HUES6 (cell line): Measurements from ENCODE around the gene STX2.
"Not testable (repeated sequence)": the region's sequence is repeated elsewhere in the genome, so short reads cannot be mapped to it uniquely, and the experiment has no call there.

ENCODE experiments used
- H3K27ac ChIP-seq: 2 replicates; pipeline ENCODE4 v1.7.0; 2013; ENCODE audit warnings: low read depth, mild to moderate bottlenecking, low read length, inconsistent platforms
- H3K27me3 ChIP-seq: 2 replicates; pipeline ENCODE4 v1.6.1; 2013; ENCODE audit warnings: low read length; ENCODE audit not compliant: control insufficient read depth, insufficient read depth
- H3K36me3 ChIP-seq: 2 replicates; pipeline ENCODE4 v1.6.1; 2013; ENCODE audit warnings: low read length; ENCODE audit not compliant: control insufficient read depth, insufficient read depth
- H3K4me1 ChIP-seq: 2 replicates; pipeline ENCODE4 v1.6.1; 2013; ENCODE audit warnings: low read length; ENCODE audit not compliant: control insufficient read depth, insufficient read depth
- H3K4me3 ChIP-seq: 2 replicates; pipeline ENCODE4 v1.5.1; 2013; ENCODE audit warnings: low read depth, low read length
- H3K9ac ChIP-seq: one replicate; pipeline ENCODE4 v1.6.1; 2013; ENCODE audit warnings: mild to moderate bottlenecking, low read length
- H3K9me3 ChIP-seq: 2 replicates; pipeline ENCODE4 v1.6.1; 2013; ENCODE audit warnings: low read depth, low read length; ENCODE audit not compliant: control insufficient read depth, insufficient read depth

The STX2 gene

GRCh38 chr12:130764073-130764472, 75.0 kb downstream of the STX2 start:
- Histone ChIP-seq H3K9ac (no peak overlapping the region), H3K36me3 (peaks cover 7% of the 10 kb centered on the region; the same call in 1 of the 2 replicates), H3K27ac (no peak overlapping the region)

GRCh38 chr12:130762319-130762675, 76.8 kb downstream of the STX2 start:
- Histone ChIP-seq H3K9me3 (peaks cover 18% of the 10 kb centered on the region), H3K9ac (no peak overlapping the region), H3K4me1 (no peaks in the 10 kb centered on the region), H3K36me3 (peaks cover 7% of the 10 kb centered on the region; the same call in 1 of the 2 replicates), H3K27me3 (0 out of 2 replicates have a peak, but pooled peaks cover 4% of the 10 kb centered on the region), H3K27ac (no peak overlapping the region), H3K4me3 (no peak overlapping the region)

More at GRCh38 chr12:130764073-130764472, 75.0 kb downstream of the STX2 start:
- H3K9me3 ChIP-seq: peaks cover 18% of the 10 kb centered on the region
- no peaks in the 10 kb centered on the region for H3K4me1 ChIP-seq
- no peak overlapping the region for H3K4me3 ChIP-seq
- H3K27me3 ChIP-seq: 0 out of 2 replicates have a peak, but pooled peaks cover 4% of the 10 kb centered on the region

GRCh38 chr12:130761537-130762318, 77.3 kb downstream of the STX2 start:
- no peaks in the 10 kb centered on the region for H3K4me1 ChIP-seq
- no peak overlapping the region for H3K9ac ChIP-seq
- H3K4me3 ChIP-seq: no peak overlapping the region
- 0 out of 2 replicates have a peak, but pooled peaks cover 4% of the 10 kb centered on the region for H3K27me3 ChIP-seq
- no peak overlapping the region for H3K27ac ChIP-seq
- peaks cover 7% of the 10 kb centered on the region; the same call in 1 of the 2 replicates for H3K36me3 ChIP-seq
- peaks cover 18% of the 10 kb centered on the region for H3K9me3 ChIP-seq

- Histone ChIP-seq H3K9ac (no peak overlapping the region), H3K4me1 (no peaks in the 10 kb centered on the region), H3K27me3 (no peaks in the 10 kb centered on the region), H3K36me3 (no peaks in the 10 kb centered on the region), H3K27ac (no peak overlapping the region), H3K9me3 (no peaks in the 10 kb centered on the region), H3K4me3 (no peak overlapping the region)
Observed at GRCh38 chr12:130754234-130754901, 84.7 kb downstream of the STX2 start.

GRCh38 chr12:130752692-130753230, 86.3 kb downstream of the STX2 start:
- peaks cover 3% of the 10 kb centered on the region; the same call in 1 of the 2 replicates for H3K4me1 ChIP-seq
- H3K9me3 ChIP-seq: no peaks in the 10 kb centered on the region
- no peak overlapping the region for H3K9ac ChIP-seq
- H3K4me3 ChIP-seq: no peak overlapping the region
- no peaks in the 10 kb centered on the region for H3K27me3 ChIP-seq
- H3K27ac ChIP-seq: no peak overlapping the region
- no peaks in the 10 kb centered on the region for H3K36me3 ChIP-seq

GRCh38 chr12:130752037-130752436, 87.0 kb downstream of the STX2 start:
- not testable (repeated sequence) for H3K4me1 ChIP-seq, H3K27ac ChIP-seq, H3K36me3 ChIP-seq, H3K9ac ChIP-seq, H3K4me3 ChIP-seq, H3K9me3 ChIP-seq, H3K27me3 ChIP-seq

GRCh38 chr12:130748786-130749185, 90.3 kb downstream of the STX2 start:
- H3K27ac ChIP-seq: no peak overlapping the region
- H3K9me3 ChIP-seq: no peaks in the 10 kb centered on the region
- H3K4me3 ChIP-seq: no peak overlapping the region
- no peaks in the 10 kb centered on the region for H3K36me3 ChIP-seq
- H3K4me1 ChIP-seq: peaks cover 4% of the 10 kb centered on the region; the same call in 1 of the 2 replicates
- H3K9ac ChIP-seq: no peak overlapping the region
- no peaks in the 10 kb centered on the region; the same call in 1 of the 2 replicates for H3K27me3 ChIP-seq

- H3K27ac ChIP-seq: no peak overlapping the region
- no peak overlapping the region for H3K9ac ChIP-seq
- H3K27me3 ChIP-seq: no peaks in the 10 kb centered on the region; the same call in 1 of the 2 replicates
- H3K9me3 ChIP-seq: no peaks in the 10 kb centered on the region
- peaks cover 4% of the 10 kb centered on the region; the same call in 1 of the 2 replicates for H3K4me1 ChIP-seq
- H3K4me3 ChIP-seq: no peak overlapping the region
- no peaks in the 10 kb centered on the region for H3K36me3 ChIP-seq
Observed at GRCh38 chr12:130747867-130748740, 90.9 kb downstream of the STX2 start.

DNA sequence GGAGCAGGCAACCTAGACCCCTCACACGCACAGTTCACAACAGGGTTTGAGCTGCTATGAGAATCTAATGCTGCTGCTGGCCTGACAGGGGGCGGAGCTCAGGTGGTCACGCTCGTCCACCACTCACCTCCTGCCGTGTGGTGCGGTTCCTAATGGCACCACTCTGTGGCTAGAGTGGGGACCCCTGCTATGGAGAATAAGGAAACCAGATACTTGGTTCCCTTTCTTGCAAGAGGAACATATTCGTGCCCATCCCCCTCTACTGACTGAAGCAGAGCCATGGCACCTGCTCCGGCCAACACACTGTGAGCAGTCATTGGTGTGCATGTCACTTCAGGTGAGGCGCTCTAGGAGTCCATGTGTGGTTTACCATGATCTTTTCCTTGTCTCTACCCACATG, 92.5 kb downstream of the STX2 start:
- Histone ChIP-seq H3K9me3 (no peaks in the 10 kb centered on the region), H3K4me3 (no peak overlapping the region), H3K27me3 (no peaks in the 10 kb centered on the region; the same call in 1 of the 2 replicates), H3K9ac (no peak overlapping the region), H3K36me3 (no peaks in the 10 kb centered on the region), H3K27ac (no peak overlapping the region), H3K4me1 (peaks cover 4% of the 10 kb centered on the region; the same call in 1 of the 2 replicates)

GRCh38 chr12:130745921-130746320, 93.1 kb downstream of the STX2 start:
- H3K4me3 ChIP-seq: no peak overlapping the region
- H3K27me3 ChIP-seq: no peaks in the 10 kb centered on the region; the same call in 1 of the 2 replicates
- no peaks in the 10 kb centered on the region for H3K36me3 ChIP-seq
- H3K27ac ChIP-seq: no peak overlapping the region
- peaks cover 4% of the 10 kb centered on the region; the same call in 1 of the 2 replicates for H3K4me1 ChIP-seq
- 0 out of 2 replicates have a peak, but pooled peaks cover 3% of the 10 kb centered on the region for H3K9me3 ChIP-seq
- no peak overlapping the region for H3K9ac ChIP-seq
